Measurements from ENCODE around the gene HDAC3.

DNA sequence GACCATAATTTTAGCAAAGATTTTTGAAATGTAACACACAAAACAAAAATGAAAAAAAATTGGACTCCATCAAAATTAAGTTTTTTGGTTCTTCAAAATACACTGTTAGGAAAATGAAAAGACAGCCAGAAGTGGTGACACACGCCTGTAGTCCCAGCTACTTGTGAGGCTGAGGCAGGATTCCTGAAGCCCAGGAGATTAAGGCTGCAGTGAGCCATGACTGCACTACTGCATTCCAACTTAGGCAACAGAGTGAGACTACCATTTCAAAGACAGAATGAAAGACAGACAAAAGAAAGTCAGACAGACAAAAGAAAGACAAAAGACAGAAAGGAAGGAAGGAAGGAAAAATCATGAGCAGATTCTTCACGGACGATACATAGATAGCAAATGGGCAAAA lies 25.4 kb downstream of the HDAC3 start:
- TF ChIP-seq, protein P1, sequence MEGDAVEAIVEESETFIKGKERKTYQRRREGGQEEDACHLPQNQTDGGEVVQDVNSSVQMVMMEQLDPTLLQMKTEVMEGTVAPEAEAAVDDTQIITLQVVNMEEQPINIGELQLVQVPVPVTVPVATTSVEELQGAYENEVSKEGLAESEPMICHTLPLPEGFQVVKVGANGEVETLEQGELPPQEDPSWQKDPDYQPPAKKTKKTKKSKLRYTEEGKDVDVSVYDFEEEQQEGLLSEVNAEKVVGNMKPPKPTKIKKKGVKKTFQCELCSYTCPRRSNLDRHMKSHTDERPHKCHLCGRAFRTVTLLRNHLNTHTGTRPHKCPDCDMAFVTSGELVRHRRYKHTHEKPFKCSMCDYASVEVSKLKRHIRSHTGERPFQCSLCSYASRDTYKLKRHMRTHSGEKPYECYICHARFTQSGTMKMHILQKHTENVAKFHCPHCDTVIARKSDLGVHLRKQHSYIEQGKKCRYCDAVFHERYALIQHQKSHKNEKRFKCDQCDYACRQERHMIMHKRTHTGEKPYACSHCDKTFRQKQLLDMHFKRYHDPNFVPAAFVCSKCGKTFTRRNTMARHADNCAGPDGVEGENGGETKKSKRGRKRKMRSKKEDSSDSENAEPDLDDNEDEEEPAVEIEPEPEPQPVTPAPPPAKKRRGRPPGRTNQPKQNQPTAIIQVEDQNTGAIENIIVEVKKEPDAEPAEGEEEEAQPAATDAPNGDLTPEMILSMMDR (IDR thresholded peaks at IDR 0.05 in 2 of 3, conservative IDR thresholded peaks at IDR 0.05 in 1 of 3; ENCODE audit: borderline replicate concordance in 1 of 3, insufficient read depth in 1 of 3, low read depth in 2 of 3, low read length in 2 of 3) = no peak
- TF ChIP-seq RAD21 (IDR thresholded peaks at IDR 0.05; ENCODE audit: low read depth) (no peak), ELF1 (IDR thresholded peaks at IDR 0.05; ENCODE audit: borderline replicate concordance, low read depth) (no peak), POLR2A (IDR thresholded peaks at IDR 0.05; ENCODE audit: borderline replicate concordance, extremely low read depth, insufficient read depth, insufficient read length) (no peak)
